SU-DHL-6 (cell line): ENCODE measurements around the gene TARDBP.

Experiments used
- H2AFZ ChIP-seq: fragments of 200-600 bp; sonication (generic); 2 replicates; pipeline ENCODE4 v1.6.1; 2014; ENCODE audit warnings: low read depth, mild to moderate bottlenecking, moderate library complexity, mixed read lengths, antibody characterized with exemption, low read length; ENCODE audit not compliant: severe bottlenecking
- H3F3A ChIP-seq: fragments of 200-600 bp; shearing (Covaris generic); 2 replicates; pipeline ENCODE4 v1.6.0; 2016; ENCODE audit warnings: antibody characterized with exemption, mild to moderate bottlenecking; ENCODE audit not compliant: insufficient read depth
- H3K27ac ChIP-seq: fragments of 200-600 bp; sonication (generic); 2 replicates; pipeline ENCODE4 v1.5.1; 2016; ENCODE audit warnings: low read depth, mild to moderate bottlenecking, low read length, moderate library complexity, mixed read lengths
- H3K27me3 ChIP-seq: fragments of 200-600 bp; sonication (generic), shearing (Covaris generic); 2 replicates; pipeline ENCODE4 v1.6.0; 2014; ENCODE audit warnings: mild to moderate bottlenecking, low read length
- H3K36me3 ChIP-seq: fragments of 200-600 bp; sonication (generic); 2 replicates; pipeline ENCODE4 v1.6.1; 2014; ENCODE audit warnings: mild to moderate bottlenecking, low read length, mixed read lengths
- H3K4me2 ChIP-seq: fragments of 300-600, 200-600 bp; shearing (Covaris generic), sonication (generic); 2 replicates; pipeline ENCODE4 v1.6.0; 2014; ENCODE audit warnings: low read length, low read depth, mild to moderate bottlenecking; ENCODE audit not compliant: poor library complexity, severe bottlenecking
- H3K4me3 ChIP-seq: fragments of 200-600 bp; sonication (generic); 2 replicates; pipeline ENCODE4 v1.5.1; 2014; ENCODE audit warnings: antibody characterized with exemption, low read length, mild to moderate bottlenecking, mixed read lengths; ENCODE audit not compliant: insufficient read depth, poor library complexity, severe bottlenecking
- H3K79me2 ChIP-seq: fragments of 200-600 bp; sonication (generic); 2 replicates; pipeline ENCODE4 v1.6.1; 2014; ENCODE audit warnings: mild to moderate bottlenecking, low read length, moderate library complexity; ENCODE audit not compliant: insufficient read depth
- H3K9ac ChIP-seq: fragments of 200-600 bp; sonication (generic); 2 replicates; pipeline ENCODE4 v1.7.0; 2014; ENCODE audit warnings: mild to moderate bottlenecking, low read length
- H3K9me2 ChIP-seq: fragments of 200-600 bp; sonication (generic); replicated peaks from 2 replicates; pipeline ENCODE4 v1.6.1; 2014; ENCODE audit warnings: low read length; ENCODE audit not compliant: insufficient read depth
- H3K9me3 ChIP-seq: fragments of 200-600 bp; sonication (generic); 2 replicates; pipeline ENCODE4 v1.6.1; 2014; ENCODE audit warnings: low read length, mixed read lengths; ENCODE audit not compliant: insufficient read depth
- H4K20me1 ChIP-seq: fragments of 200-600 bp; sonication (generic); 2 replicates; pipeline ENCODE4 v1.6.1; 2014; ENCODE audit warnings: low read depth, mild to moderate bottlenecking, antibody characterized with exemption, low read length, moderate library complexity, mixed read lengths
- CTCF ChIP-seq: fragments of 200-600 bp; sonication (generic); IDR thresholded peaks from one replicate; pipeline ENCODE4 v1.5.1; 2017; ENCODE audit warnings: antibody characterized with exemption, mild to moderate bottlenecking, low read length, moderate library complexity; ENCODE audit not compliant: insufficient read depth, poor library complexity, severe bottlenecking
- EZH2phosphoT487 ChIP-seq: fragments of 200-600 bp; sonication (generic), shearing (Covaris generic); conservative IDR thresholded peaks from 2 replicates; pipeline ENCODE4 v1.6.1; 2018; ENCODE audit warnings: mild to moderate bottlenecking, antibody characterized with exemption, low read length, moderate library complexity, mixed read lengths

Gene TARDBP

GRCh38 chr1:10980841-10981727 is 31.4 kb upstream of the TARDBP start:
- Histone ChIP-seq H3K4me3 (no peak overlapping the region), H3K79me2 (no peaks in the 10 kb centered on the region), H2AFZ (no peak overlapping the region), H4K20me1 (no peaks in the 10 kb centered on the region), H3K9me2 (no peaks in the 10 kb centered on the region), H3F3A (no peaks in the 10 kb centered on the region), H3K9me3 (no peaks in the 10 kb centered on the region), H3K27me3 (no peaks in the 10 kb centered on the region), H3K4me2 (no peak overlapping the region), H3K36me3 (no peaks in the 10 kb centered on the region), H3K9ac (no peak overlapping the region), H3K27ac (no peak overlapping the region)
- TF ChIP-seq CTCF (no peak), EZH2phosphoT487 (no peak)

GRCh38 chr1:10986525-10986890 is 25.9 kb upstream of the TARDBP start:
- H3K9me2 ChIP-seq: no peaks in the 10 kb centered on the region
- no peaks in the 10 kb centered on the region for H3K79me2 ChIP-seq
- H3K9me3 ChIP-seq: no peaks in the 10 kb centered on the region
- H3K4me3 ChIP-seq: no peak overlapping the region
- H3K27ac ChIP-seq: no peak overlapping the region
- H3K36me3 ChIP-seq: no peaks in the 10 kb centered on the region
- H4K20me1 ChIP-seq: no peaks in the 10 kb centered on the region
- H3F3A ChIP-seq: no peaks in the 10 kb centered on the region
- H3K9ac ChIP-seq: no peak overlapping the region
- no peak overlapping the region for H3K4me2 ChIP-seq
- H2AFZ ChIP-seq: no peak overlapping the region
- H3K27me3 ChIP-seq: no peaks in the 10 kb centered on the region
- TF ChIP-seq EZH2phosphoT487 (no peak), CTCF (no peak)

GRCh38 chr1:10987840-10988417 is 24.5 kb upstream of the TARDBP start:
- Histone ChIP-seq H4K20me1 (no peaks in the 10 kb centered on the region), H3K9me3 (no peaks in the 10 kb centered on the region), H3K27ac (no peak overlapping the region), H3K4me3 (no peak overlapping the region), H3F3A (no peaks in the 10 kb centered on the region), H3K27me3 (no peaks in the 10 kb centered on the region), H3K9ac (no peak overlapping the region), H2AFZ (no peak overlapping the region), H3K79me2 (no peaks in the 10 kb centered on the region), H3K9me2 (no peaks in the 10 kb centered on the region), H3K4me2 (no peak overlapping the region), H3K36me3 (no peaks in the 10 kb centered on the region)
- TF ChIP-seq CTCF (no peak), EZH2phosphoT487 (no peak)
